ENCODE measurements around the gene WNT9A. TPM values are rescaled to one million over a fixed set of nuclear protein-coding genes. Genes with fewer than 3 reads are reported as not detected.

Gene WNT9A
- polyA plus RNA-seq, 1 experiment: 1.5 TPM

DNA sequence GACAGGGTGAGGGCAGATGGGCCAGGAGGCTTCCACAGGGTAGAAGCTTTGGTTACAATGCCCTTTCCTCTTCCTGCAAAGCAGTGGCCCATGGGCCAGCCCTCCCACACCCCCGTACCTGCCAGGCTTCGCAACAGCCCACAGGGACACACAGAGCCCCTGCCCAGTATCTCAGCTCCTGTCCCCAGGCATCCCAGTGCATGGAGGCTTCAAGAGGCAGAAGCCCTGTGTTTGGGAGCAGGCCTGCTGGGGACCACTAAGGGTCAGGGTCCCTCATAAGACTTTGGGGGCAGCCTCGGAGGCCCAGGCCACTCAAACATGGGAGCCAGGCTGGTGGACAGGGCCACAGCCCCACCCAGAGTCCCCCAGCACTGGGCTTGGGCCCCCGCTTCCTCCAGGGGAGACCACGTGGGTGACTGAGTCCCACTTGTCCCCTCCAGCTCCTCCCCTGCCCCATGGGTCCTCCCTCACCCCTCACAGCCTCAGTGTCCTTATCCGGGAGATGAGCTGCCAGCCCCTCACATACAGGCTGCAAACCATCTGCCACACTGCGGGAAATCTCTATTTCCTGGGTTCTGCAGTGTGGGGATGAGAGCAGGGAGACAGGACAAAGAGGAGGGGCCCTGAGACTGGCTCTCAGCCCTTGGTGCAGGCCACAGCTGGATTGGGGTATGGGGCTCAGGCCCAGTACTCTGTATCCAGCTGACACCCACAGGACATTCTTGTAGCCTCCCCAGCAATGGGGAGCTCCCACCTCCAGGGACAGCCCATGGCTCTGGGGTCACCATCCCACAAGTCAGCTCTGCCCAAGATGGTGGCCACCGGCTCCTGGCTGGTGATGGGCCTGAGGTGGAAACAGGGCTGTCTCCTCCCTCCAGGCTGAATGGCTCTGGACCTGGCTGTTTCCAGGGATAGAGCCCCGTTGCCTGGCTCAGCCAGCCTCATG, 50.7 kb downstream of the WNT9A start:
- DNase-seq (ENCODE audit: low read depth): no peak
- POLR2A ChIA-PET: no interaction called here
- CTCF ChIA-PET: interaction anchor here (0.7 kb wide), 1 partner anchor 9 kb away, joined by 3 read pairs; no protein-coding TSS in a partner anchor
- TF ChIP-seq, protein P1, sequence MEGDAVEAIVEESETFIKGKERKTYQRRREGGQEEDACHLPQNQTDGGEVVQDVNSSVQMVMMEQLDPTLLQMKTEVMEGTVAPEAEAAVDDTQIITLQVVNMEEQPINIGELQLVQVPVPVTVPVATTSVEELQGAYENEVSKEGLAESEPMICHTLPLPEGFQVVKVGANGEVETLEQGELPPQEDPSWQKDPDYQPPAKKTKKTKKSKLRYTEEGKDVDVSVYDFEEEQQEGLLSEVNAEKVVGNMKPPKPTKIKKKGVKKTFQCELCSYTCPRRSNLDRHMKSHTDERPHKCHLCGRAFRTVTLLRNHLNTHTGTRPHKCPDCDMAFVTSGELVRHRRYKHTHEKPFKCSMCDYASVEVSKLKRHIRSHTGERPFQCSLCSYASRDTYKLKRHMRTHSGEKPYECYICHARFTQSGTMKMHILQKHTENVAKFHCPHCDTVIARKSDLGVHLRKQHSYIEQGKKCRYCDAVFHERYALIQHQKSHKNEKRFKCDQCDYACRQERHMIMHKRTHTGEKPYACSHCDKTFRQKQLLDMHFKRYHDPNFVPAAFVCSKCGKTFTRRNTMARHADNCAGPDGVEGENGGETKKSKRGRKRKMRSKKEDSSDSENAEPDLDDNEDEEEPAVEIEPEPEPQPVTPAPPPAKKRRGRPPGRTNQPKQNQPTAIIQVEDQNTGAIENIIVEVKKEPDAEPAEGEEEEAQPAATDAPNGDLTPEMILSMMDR (IDR thresholded peaks at IDR 0.05; ENCODE audit: insufficient read depth, low read depth, low read length): no peak
- Histone ChIP-seq H3K27me3 (ENCODE audit: control insufficient read depth, insufficient read depth, low read length) (no peaks in the 10 kb centered on the region), H3K36me3 (ENCODE audit: control insufficient read depth, insufficient read depth, low read length) (no peaks in the 10 kb centered on the region), H3K4me3 (ENCODE audit: low read depth, low read length) (no peak overlapping the region)

DNA sequence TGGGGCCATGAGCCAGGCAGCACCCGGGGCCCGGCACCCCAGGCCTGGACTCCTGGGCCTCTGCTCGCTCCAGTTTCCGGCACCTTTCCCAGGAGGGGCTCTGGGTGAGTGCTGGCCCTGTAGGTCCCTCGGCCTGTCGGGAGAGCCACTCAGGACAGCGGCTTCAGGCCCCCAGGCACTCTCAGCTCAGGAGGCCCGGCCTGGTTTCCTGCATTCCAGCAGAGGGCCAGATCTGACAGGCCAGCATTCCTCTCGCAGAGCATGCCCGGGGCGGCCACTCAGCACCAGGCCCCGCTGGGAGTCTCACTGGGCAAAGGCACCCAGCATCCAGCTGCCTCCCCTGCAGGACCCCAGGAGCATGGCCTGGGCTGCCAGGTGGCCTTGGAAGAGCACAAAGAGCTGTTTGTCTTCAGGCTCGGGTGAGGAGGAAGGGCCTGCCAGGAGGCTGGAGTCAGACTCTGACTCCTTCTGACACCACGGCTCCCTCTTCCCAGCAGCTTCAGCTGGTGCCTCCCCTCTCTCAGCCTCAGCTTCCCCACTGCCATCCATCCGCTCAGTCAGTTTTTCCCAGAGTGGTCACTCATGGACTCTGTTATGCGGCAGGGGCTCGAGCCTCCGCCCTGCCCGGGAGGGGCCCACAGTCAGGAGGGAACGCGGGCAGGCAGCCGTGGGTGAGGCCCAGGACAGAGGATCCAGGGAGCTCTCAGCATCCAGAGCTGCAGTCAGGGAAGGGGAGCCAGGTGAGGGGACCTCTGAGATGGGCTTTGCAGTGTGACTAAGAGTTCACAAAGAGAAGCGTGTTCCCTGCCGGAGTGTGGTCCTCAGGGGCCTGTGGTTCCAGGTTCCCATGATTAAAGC, 51.7 kb downstream of the WNT9A start:
- ChIA-PET CTCF (no interaction called here), POLR2A (no interaction called here)
- no peaks in the 10 kb centered on the region for H3K36me3 ChIP-seq (ENCODE audit: control insufficient read depth, insufficient read depth, low read length)
- TF ChIP-seq, protein P1 (IDR thresholded peaks at IDR 0.05; ENCODE audit: insufficient read depth, low read depth, low read length): no peak
- H3K4me3 ChIP-seq (ENCODE audit: low read depth, low read length): no peak overlapping the region
- DNase-seq (ENCODE audit: low read depth): no peak
- H3K27me3 ChIP-seq (ENCODE audit: control insufficient read depth, insufficient read depth, low read length): no peaks in the 10 kb centered on the region

DNA sequence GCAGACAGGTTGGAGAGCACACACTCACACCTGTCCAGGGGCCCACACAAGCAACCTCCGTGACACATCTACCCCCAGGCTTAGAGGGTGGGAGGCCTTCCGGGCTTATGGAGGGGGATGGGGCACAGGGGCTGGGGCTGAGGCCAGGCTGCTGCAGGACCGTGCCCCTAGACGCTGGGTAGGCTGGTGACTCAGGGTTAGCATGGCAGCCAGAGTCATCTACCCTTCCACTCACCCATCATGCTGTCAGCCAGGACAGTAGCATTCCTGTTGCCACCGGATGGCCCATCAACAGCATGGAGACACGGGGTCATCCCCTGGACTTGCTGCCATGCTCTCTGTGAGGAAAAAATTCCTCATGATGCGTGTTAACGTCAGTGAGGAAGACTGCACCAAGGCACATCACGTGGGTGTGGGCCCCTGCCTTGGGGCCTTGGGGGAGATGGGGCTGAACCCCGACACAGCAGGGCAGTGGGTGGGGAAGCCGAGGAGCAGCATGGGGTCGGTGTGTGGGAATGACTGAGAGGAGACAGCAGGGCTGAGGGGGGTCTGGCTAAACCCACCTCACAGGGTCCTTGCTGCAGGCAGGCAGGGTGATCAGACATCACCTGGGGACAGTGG, 52.8 kb downstream of the WNT9A start:
- no peak overlapping the region for H3K4me3 ChIP-seq (ENCODE audit: low read depth, low read length)
- ChIA-PET CTCF (no interaction called here), POLR2A (no interaction called here)
- no peak for DNase-seq (ENCODE audit: low read depth)
- no peaks in the 10 kb centered on the region for H3K36me3 ChIP-seq (ENCODE audit: control insufficient read depth, insufficient read depth, low read length)
- H3K27me3 ChIP-seq (ENCODE audit: control insufficient read depth, insufficient read depth, low read length): no peaks in the 10 kb centered on the region
- TF ChIP-seq, protein P1 (IDR thresholded peaks at IDR 0.05; ENCODE audit: insufficient read depth, low read depth, low read length): no peak

DNA sequence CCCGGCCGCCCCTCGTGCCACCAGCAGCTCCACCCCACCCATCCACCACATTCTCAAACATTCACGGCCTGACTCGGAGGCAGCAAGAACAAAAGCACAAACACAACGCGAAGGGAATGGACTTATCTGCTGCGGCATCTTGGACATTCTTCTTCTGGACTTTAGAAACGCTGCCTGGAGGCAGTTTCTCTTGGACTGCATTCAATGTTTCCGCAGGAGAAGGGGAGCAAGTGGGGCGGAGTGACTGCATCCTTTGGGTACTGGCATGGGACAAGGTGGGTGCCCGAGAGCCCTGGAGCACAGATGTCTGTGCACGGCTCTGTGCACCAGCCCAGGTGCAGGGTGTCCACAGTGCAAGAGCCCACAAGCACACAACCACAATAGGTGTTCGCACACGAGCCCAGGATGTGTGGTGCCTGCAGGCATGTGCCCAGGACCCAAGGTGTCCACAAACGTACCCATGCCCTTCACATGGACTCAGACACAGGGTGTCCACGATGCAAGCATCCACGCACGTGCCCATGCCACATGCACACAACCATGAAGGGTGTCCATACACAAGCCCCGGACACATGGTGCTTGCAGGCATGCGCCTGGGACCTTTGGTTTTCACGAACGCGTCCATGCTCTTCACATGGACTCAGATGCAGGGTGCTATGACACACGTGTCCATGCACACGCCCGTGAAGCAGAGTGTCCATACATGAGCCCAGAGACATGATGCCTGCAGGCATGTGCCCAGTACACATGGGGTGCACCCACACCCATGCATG, 53.6 kb downstream of the WNT9A start:
- ChIA-PET CTCF (no interaction called here), POLR2A (no interaction called here)
- TF ChIP-seq, protein P1 (IDR thresholded peaks at IDR 0.05; ENCODE audit: insufficient read depth, low read depth, low read length): no peak
- DNase-seq (ENCODE audit: low read depth): no peak
- no peak overlapping the region for H3K4me3 ChIP-seq (ENCODE audit: low read depth, low read length)
- H3K27me3 ChIP-seq (ENCODE audit: control insufficient read depth, insufficient read depth, low read length): no peaks in the 10 kb centered on the region
- H3K36me3 ChIP-seq (ENCODE audit: control insufficient read depth, insufficient read depth, low read length): no peaks in the 10 kb centered on the region
